Gastrocnemius medialis (tissue), 4 donors: ENCODE measurements around the gene INPP5A. TPM values are rescaled to one million over a fixed set of nuclear protein-coding genes. Genes with fewer than 3 reads are reported as not detected.

Source experiments
- ATAC-seq, 2 donors: fragments of 150-250 bp; one replicate each; pipeline ENCODE4 v1.9.1; 2016
- DNase-seq, 2 donors: peaks; one replicate each; pipeline ENCODE4 v3.0.0-alpha.2; 2019
- H3K27ac ChIP-seq, 4 donors: fragments of 200-600 bp; sonication (generic); 1 replicate in 1 of 4; 2 replicates in 3 of 4; pipeline ENCODE4 v1.5.1; 2016 to 2018; ENCODE audit warnings: mild to moderate bottlenecking in 2 of 4, moderate library complexity in 1 of 4
- H3K27me3 ChIP-seq, 3 donors: fragments of 200-600 bp; sonication (generic) in 2 of 3; 1 replicate in 1 of 3; 2 replicates in 2 of 3; pipeline versions ENCODE4 v1.5.1 to v1.6.0; 2016 to 2019; ENCODE audit warnings: mild to moderate bottlenecking in 1 of 3, moderate library complexity in 1 of 3
- H3K36me3 ChIP-seq, 2 donors: fragments of 200-600 bp; sonication (generic) in 1 of 2; one replicate each; pipeline ENCODE4 v1.5.1; 2017 to 2018
- H3K4me1 ChIP-seq, 2 donors: fragments of 200-600 bp; sonication (generic) in 1 of 2; one replicate each; pipeline ENCODE4 v1.5.1; 2016 to 2017; ENCODE audit warnings: mild to moderate bottlenecking in 2 of 2
- H3K4me3 ChIP-seq, 4 donors: fragments of 200-600 bp; sonication (generic) in 3 of 4; 1 replicate in 1 of 4; 2 replicates in 3 of 4; pipeline ENCODE4 v1.5.1; 2016 to 2019; ENCODE audit warnings: mild to moderate bottlenecking in 2 of 4
- H3K9me3 ChIP-seq, 3 donors: fragments of 200-600 bp; sonication (generic) in 2 of 3; 1 replicate in 1 of 3; 2 replicates in 2 of 3; pipeline ENCODE4 v1.5.1; 2016 to 2019
- CTCF ChIP-seq, 5 experiments: fragments of 450-650 bp in 3 of 5; fragments of 200-600 bp in 2 of 5; sonication (generic) in 2 of 5; IDR thresholded peaks in 4 of 5; conservative IDR thresholded peaks in 1 of 5; 1 replicate in 4 of 5; 2 replicates in 1 of 5; pipeline ENCODE4 v1.5.1; 2016 to 2019; ENCODE audit warnings: antibody characterized with exemption in 5 of 5, mild to moderate bottlenecking in 3 of 5, moderate library complexity in 3 of 5
- POLR2A ChIP-seq, 2 donors: fragments of 450-650 bp; IDR thresholded peaks; one replicate each; pipeline ENCODE4 v1.6.1; 2017; ENCODE audit warnings: antibody characterized with exemption in 2 of 2, mild to moderate bottlenecking in 2 of 2, moderate library complexity in 2 of 2
- in situ Hi-C, 4 donors: fragments of 200-750 bp; cut with MboI; loops; one replicate each; pipeline versions ENCODE4 v1.15.0 to v1.8.0; 2017; ENCODE audit warnings: low sequenced_read_pairs in 4 of 4
- intact Hi-C: fragments of 100-400 bp; cut with DNase I; formaldehyde crosslinking; loops from one replicate; pipeline ENCODE4 v1.15.1; 2023; ENCODE audit warnings: low total_unique reads
- total RNA-seq, 4 donors: library from RNA; depleted of rRNA; stranded (reverse); fragments of >200 nt; gene quantifications; one replicate each; pipeline versions ENCODE4 v1.1.0 to v1.2.3, GENCODE V29; 2016

INPP5A gene
- total RNA-seq, 4 donors from 2014 or later = 74.9 to 107 (median 92.4) TPM

- Histone ChIP-seq H3K4me3 (no peak overlapping the region), H3K27ac (peak overlapping the region; percentile 3 to 74 (median 58)), H3K9me3 (no peaks in the 10 kb centered on the region), H3K27me3 (no peaks in the 10 kb centered on the region), H3K4me1 (peaks cover 43 to 44% of the 10 kb centered on the region in 2 donors), H3K36me3 (no peaks in the 10 kb centered on the region)
- DNase-seq = no peak
- in situ Hi-C loops (no loop called here), intact Hi-C loops (no loop called here)
- no peak for ATAC-seq
- no peak for TF ChIP-seq POLR2A (IDR thresholded peaks at IDR 0.05)
- TF ChIP-seq CTCF (IDR thresholded peaks at IDR 0.05 in 4 of 5, conservative IDR thresholded peaks at IDR 0.05 in 1 of 5) = no peak
Observed at GRCh38 chr10:132499367-132499685, 38.3 kb upstream of the INPP5A start.

- Histone ChIP-seq H3K27me3 (no peaks in the 10 kb centered on the region), H3K9me3 (no peaks in the 10 kb centered on the region), H3K4me3 (no peak overlapping the region), H3K4me1 (peaks cover 33 to 40% of the 10 kb centered on the region in 2 donors), H3K27ac (no peak overlapping the region), H3K36me3 (no peaks in the 10 kb centered on the region)
- in situ Hi-C loops (no loop called here), intact Hi-C loops (no loop called here)
- DNase-seq (peak in 1 of 2 donors; percentile 2), ATAC-seq (no peak)
- no peak for TF ChIP-seq POLR2A (IDR thresholded peaks at IDR 0.05)
- TF ChIP-seq CTCF (IDR thresholded peaks at IDR 0.05 in 4 of 5, conservative IDR thresholded peaks at IDR 0.05 in 1 of 5) = no peak
Observed at GRCh38 chr10:132500781-132501415, 36.7 kb upstream of the INPP5A start.

GRCh38 chr10:132502544-132503300, 34.9 kb upstream of the INPP5A start:
- Histone ChIP-seq H3K4me1 (peaks cover 25 to 34% of the 10 kb centered on the region in 2 donors), H3K27me3 (no peaks in the 10 kb centered on the region), H3K36me3 (no peaks in the 10 kb centered on the region), H3K27ac (no peak overlapping the region), H3K9me3 (no peaks in the 10 kb centered on the region), H3K4me3 (no peak overlapping the region)
- DNase-seq = peak in 1 of 2 donors; percentile 2
- ATAC-seq = no peak
- in situ Hi-C loops (no loop called here), intact Hi-C loops (no loop called here)
- TF ChIP-seq CTCF (IDR thresholded peaks at IDR 0.05 in 4 of 5, conservative IDR thresholded peaks at IDR 0.05 in 1 of 5) = no peak
- TF ChIP-seq POLR2A (IDR thresholded peaks at IDR 0.05) = no peak

- intact Hi-C loops (no loop called here), in situ Hi-C loops (no loop called here)
- ATAC-seq = no peak
- no peaks in the 10 kb centered on the region for H3K9me3 ChIP-seq
- no peak overlapping the region for H3K27ac ChIP-seq
- DNase-seq = peak in 1 of 2 donors; percentile 12
- no peaks in the 10 kb centered on the region for H3K36me3 ChIP-seq
- H3K27me3 ChIP-seq = no peaks in the 10 kb centered on the region
- H3K4me3 ChIP-seq = no peak overlapping the region
- TF ChIP-seq CTCF (IDR thresholded peaks at IDR 0.05 in 4 of 5, conservative IDR thresholded peaks at IDR 0.05 in 1 of 5) = no peak
- no peak for TF ChIP-seq POLR2A (IDR thresholded peaks at IDR 0.05)
- peaks cover 27 to 31% of the 10 kb centered on the region in 2 donors for H3K4me1 ChIP-seq
Observed at GRCh38 chr10:132503581-132504421, 33.8 kb upstream of the INPP5A start.
